Esophagus squamous epithelium (tissue), 4 donors: Measurements from ENCODE around the gene IPO7.

Experiments used
- POLR2A ChIP-seq, 4 donors: fragments of 450-650 bp; IDR thresholded peaks; one replicate each; pipeline ENCODE4 v1.6.1; 2017; ENCODE audit warnings: antibody characterized with exemption in 4 of 4, mild to moderate bottlenecking in 4 of 4, moderate library complexity in 3 of 4
- TF ChIP-seq, protein P1 (sequence below), 6 experiments: fragments of 450-650 bp in 4 of 6; fragments of 200-600 bp in 2 of 6; sonication (generic) in 2 of 6; IDR thresholded peaks; one replicate each; pipeline ENCODE4 v1.5.1; 2016 to 2019; ENCODE audit warnings: antibody characterized with exemption in 6 of 6, mild to moderate bottlenecking in 4 of 6, moderate library complexity in 4 of 6

DNA sequence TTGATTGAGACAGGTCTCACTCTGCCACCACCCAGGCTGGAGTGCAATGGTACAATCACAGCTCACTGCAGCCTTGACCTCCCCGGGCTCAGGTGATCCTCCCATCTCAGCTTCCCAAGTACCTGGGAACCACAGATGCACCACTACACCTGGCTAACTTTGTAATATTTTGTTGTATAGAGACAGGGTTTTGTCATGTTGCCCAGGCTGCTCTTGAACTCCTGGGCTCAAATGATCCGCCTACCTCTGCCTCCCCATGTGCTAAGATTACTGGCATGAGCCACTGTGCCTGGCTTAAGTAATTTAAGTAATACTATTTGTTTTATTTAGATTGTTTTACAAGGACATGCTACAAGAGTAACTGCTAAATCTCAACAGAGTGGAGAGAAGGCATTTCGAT lies 109.9 kb downstream of the IPO7 start:
- TF ChIP-seq, protein P1, sequence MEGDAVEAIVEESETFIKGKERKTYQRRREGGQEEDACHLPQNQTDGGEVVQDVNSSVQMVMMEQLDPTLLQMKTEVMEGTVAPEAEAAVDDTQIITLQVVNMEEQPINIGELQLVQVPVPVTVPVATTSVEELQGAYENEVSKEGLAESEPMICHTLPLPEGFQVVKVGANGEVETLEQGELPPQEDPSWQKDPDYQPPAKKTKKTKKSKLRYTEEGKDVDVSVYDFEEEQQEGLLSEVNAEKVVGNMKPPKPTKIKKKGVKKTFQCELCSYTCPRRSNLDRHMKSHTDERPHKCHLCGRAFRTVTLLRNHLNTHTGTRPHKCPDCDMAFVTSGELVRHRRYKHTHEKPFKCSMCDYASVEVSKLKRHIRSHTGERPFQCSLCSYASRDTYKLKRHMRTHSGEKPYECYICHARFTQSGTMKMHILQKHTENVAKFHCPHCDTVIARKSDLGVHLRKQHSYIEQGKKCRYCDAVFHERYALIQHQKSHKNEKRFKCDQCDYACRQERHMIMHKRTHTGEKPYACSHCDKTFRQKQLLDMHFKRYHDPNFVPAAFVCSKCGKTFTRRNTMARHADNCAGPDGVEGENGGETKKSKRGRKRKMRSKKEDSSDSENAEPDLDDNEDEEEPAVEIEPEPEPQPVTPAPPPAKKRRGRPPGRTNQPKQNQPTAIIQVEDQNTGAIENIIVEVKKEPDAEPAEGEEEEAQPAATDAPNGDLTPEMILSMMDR (IDR thresholded peaks at IDR 0.05) = no peak
- no peak for TF ChIP-seq POLR2A (IDR thresholded peaks at IDR 0.05)
